Fibroblast of skin of scalp (primary cell): Measurements from ENCODE around the gene CHST14.

Source experiments
- DNase-seq: peaks from one replicate; pipeline ENCODE4 v3.0.0-alpha.2; 2013

The CHST14 gene

GRCh38 chr15:40463886-40464545, 6.8 kb upstream of the CHST14 start:
- DNase-seq = no peak

DNA sequence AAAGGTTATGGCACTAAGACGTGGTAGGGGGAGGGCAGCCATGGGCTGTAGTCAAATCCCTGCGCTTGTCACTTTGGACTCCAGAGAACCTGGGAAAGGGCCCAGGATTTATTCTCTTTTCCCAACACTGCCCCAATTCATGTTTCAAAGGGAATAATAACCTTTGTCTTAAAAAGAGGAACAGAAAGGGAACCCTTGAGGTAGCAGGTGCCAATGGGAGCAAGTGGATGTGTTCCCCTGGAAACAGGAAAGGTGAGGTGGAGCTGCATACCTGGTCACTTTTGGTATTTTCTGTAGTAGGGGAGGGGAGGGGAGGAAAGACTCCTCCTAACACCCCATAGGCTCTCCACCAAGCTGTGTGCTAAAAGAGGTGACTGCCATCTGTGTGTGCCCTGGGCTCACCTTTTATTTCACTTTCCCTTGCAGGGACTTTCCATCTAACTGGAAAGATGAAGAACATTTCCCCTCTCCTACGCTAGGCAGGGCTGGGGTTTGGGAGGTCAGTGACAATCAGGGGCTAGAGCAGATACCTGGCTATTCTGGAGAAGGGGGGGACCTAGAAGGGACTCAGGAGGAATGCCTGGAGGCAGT, 6.1 kb upstream of the CHST14 start:
- DNase-seq = no peak

DNA sequence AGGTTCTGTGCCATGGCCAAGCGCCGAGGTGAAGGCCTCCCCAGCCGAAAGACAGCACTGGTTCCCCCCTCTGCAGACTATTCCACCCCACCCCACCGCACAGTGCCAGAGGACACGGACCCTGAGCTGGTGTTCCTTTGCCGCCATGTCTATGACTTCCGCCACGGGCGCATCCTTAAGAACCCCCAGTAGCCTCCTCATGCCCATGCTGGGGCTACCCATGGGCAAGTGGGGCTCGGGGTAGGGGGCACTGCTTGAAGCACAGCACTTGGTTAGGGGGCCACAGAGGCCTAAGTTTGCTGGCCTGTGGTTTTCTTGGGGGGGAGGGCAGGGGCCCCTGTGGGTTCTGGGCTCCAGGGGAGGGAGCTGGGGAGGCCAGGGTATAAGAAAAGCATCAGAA, 4.8 kb upstream of the CHST14 start:
- DNase-seq = no peak

GRCh38 chr15:40466426-40467260, 4.1 kb upstream of the CHST14 start:
- DNase-seq = no peak

DNA sequence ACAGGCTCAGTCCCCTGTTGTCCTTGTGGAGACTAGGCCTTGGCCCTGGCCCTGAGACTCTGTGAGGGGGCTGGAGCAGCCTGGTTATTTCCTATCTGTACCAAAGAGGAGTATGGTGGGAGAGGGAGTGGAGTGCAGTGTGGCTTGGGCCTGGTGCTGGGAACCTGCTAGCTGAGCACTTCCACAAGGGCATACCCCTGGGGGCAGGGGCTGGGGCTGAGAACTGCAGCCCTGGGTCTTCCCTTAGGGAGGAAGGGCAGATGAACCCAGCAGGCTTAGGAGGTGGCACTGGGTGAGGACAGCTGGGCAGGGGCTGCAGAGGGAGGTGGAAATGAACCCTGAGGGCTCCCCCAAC, 3.5 kb upstream of the CHST14 start:
- DNase-seq = no peak

DNA sequence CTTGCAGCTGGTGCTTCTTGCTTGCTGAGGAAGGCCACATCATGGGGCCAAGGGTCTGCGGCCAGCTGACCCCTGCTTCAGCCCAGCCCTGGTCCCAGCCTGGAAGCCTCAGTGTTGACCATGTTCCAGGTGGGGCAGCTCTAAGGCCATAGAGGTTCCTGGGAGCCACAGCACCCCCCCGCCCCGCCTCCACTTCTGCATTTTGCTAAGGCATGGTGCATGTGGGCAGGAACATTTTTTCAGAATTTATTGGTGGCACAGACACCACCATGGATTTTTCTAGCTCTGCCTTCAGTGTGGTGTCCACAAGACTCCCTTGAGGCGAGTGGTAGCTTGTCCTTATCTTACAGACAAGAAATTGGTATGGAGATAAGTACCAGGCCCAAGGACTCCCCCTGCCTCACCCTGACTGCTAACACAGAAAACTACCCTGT, 1.9 kb upstream of the CHST14 start:
- DNase-seq = no peak

DNA sequence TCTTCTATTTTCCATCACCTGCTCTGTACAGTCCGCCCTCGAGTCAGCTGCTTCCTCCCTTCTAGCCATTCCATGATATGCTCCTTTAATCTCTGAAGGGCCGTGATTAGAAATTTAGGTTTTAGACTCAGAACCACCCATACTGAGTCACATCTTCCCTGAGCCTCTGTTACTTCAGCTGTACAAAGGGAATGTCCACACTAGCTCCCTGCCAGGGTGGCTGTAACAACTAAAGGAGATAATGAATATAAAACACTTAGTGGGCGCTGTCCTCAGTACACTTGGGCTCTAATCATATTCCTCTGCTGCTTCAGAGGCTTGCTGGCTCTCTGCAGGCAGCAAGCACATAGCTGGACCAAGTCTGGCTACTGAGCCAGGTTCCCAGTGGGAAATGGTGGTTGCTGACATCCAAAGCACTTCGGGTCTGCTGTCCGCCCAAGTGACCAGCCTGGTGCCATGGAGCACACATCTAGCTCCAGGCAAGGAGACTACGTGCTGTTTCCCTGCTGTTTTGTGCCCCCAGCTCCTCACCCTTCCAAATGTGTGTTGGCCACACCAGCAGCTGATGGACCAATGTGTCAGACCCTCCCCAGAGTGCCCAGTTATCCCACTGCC, 901 bp upstream of the CHST14 start:
- DNase-seq = no peak

- peak; percentile 13 for DNase-seq
Observed at GRCh38 chr15:40471105-40471807, 472 bp downstream of the CHST14 start.

- peak; percentile 8 for DNase-seq
Observed at GRCh38 chr15:40471808-40472150, 995 bp downstream of the CHST14 start.

- DNase-seq = no peak
Observed at GRCh38 chr15:40472171-40472727, 1.5 kb downstream of the CHST14 start.

DNA sequence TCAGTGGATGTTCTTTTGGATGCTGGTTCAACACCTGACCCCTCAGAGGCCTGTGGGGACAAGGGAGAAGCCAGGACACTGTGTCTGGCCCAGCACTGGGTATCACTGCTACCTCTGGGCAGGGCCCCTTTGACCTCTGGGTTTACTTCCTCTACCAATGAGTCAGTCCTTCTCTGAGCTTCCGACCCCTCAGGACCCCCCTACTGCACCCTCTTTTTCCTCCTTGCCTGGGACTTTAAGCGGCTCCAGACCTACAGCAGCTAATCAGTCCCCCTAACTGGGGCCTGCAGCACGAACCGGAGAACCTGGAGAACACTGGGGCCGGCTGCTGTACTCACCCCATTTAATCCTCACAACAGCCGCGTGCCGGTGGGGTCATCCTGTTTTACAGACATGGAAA, 3.8 kb downstream of the CHST14 start:
- DNase-seq = no peak

GRCh38 chr15:40477642-40478327, 7.0 kb downstream of the CHST14 start:
- DNase-seq = no peak

GRCh38 chr15:40479024-40479423, 8.2 kb downstream of the CHST14 start:
- DNase-seq = no peak

GRCh38 chr15:40481341-40482074, 10.7 kb downstream of the CHST14 start:
- DNase-seq = peak; percentile 40

DNA sequence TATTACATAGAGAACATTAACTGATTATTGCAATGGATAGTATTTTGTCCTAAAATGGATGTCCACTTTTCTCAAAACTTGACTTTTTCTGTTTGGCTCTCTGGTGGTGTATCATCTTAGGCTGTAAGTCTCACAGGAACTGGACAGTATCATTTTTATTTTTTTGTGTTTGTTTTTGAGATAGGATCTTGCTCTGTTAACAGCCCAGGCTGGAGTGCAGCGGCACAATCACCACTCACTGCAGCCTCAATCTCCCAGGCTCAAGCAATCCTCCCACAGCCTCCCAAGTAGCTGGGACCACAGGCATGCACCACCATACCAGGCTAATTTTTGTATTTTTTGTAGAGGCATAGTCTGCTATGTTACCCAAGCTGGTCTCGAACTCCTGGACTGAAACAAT, 13.1 kb downstream of the CHST14 start:
- no peak for DNase-seq

- DNase-seq = no peak
Observed at GRCh38 chr15:40486066-40486770, 15.4 kb downstream of the CHST14 start.

DNA sequence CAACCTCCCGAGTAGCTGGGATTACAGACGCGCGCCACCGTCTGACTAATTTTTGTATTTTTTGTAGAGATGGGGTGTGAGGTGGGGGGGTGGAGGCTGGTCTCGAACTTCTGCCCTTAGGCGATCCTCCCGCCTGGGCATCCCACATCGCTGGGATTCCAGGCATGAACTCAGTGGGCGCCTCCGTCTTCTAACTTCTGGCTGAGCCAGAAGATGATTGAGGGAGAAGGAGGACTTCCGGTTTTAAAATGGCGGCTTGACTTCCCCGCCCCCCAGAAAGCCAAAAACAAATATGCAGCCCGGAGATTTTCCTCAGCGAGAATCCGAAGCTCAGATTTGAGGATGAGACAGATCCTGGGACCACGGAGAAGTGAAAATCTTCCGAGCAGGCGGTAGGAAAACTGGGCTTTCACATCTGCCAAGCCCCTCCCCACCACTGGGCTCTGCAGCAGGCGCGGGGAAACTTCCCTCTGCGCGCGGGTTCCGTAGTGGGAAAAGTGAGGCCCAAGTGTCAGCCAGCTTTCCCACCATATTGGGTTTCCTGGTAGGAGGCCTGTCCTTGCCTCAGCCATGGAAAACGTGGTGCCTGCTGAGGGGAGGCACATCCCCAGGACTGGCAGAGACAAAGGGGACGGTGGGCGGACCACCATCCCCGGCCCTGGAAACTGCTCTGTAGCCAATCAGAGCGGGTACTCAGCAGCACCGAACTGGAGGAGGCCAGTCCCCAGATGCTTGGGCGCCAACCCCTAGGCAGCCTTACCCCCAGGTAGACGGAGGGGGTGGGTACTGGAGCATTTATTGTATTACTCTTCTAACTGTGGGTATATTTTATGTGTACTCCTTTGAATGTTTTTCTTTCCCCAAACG, 17.3 kb downstream of the CHST14 start:
- DNase-seq = no peak

DNA sequence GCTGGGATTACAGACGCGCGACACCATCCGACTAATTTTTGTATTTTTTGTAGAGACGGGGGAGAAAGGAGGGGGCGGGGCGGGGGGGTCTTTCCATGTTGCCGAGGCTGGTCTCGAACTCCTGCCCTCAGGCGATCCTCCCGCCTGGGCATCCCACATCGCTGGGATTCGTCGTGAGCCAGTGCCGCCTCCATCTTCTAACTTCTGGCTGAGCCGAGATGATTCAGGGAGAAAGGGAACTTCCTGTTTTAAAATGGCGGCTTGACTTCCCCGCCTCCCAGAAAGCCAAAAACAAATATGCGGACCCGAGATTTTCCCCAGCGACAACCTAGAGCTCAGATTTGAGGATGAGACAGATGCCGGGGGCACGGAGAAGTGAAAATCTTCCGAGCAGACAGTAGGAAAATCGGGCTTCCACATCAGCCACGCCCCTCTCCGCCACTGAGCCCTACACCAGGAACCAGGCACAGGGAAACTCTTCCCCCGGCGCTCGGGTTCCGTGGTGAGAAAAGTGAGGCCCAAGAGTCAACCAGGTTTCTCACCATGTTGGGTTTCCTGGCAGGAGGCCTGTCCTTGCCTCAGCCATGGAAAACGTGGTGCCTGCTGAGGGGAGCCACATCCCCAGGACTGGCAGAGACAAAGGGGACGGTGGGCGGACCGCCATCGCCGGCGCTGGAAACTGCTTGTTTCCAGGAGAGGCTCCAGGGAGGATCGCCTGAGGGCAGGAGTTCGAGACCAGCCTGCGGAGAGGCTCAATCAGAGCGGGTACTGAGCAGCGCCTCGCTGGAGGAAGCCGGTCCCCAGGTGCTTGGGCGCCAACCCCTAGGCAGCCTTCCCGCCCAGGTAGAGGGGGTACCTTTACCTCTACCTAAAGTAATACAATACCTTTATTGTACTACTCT, 18.7 kb downstream of the CHST14 start:
- DNase-seq = no peak
